ENCODE data around the gene TM9SF1.
A peak's percentile ranks its signal among the peaks of the same experiment; 100 is the strongest.

TM9SF1 gene

DNA sequence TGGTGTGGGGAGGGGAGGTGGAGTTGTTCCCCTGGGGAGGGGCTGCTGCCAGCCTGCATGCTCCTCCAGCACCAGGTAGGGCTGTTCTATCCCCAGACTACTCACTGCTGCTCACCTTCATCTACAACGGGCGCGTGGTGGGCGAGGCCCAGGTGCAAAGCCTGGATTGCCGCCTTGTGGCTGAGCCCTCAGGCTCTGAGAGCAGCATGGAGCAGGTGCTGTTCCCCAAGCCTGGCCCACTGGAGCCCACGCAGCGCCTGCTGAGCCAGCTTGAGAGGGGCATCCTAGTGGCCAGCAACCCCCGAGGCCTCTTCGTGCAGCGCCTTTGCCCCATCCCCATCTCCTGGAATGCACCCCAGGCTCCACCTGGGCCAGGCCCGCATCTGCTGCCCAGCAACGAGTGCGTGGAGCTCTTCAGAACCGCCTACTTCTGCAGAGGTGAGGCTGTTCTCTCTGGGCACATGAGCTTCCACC is 30.7 kb downstream of the TM9SF1 start:
- H3K4me3 ChIP-seq (ENCODE audit: low read depth, low read length) = no peak overlapping the region
- DNase-seq (ENCODE audit: low read depth) = no peak

GRCh38 chr14:24162093-24162492 is 33.1 kb downstream of the TM9SF1 start:
- DNase-seq (ENCODE audit: low read depth) = no peak
- H3K4me3 ChIP-seq (ENCODE audit: low read depth, low read length) = peak overlapping the region; percentile 67

GRCh38 chr14:24160850-24161804 is 34.1 kb downstream of the TM9SF1 start, which contains the start of gene IRF9:
TSS of gene IRF9 (plus strand) at chr14:24161265. CDS start at chr14:24162145, 880 bp downstream.
- peak; percentile 69 for DNase-seq (ENCODE audit: low read depth)
- H3K4me3 ChIP-seq (ENCODE audit: low read depth, low read length) = peak within 1 kb of the TSS; percentile 67

DNA sequence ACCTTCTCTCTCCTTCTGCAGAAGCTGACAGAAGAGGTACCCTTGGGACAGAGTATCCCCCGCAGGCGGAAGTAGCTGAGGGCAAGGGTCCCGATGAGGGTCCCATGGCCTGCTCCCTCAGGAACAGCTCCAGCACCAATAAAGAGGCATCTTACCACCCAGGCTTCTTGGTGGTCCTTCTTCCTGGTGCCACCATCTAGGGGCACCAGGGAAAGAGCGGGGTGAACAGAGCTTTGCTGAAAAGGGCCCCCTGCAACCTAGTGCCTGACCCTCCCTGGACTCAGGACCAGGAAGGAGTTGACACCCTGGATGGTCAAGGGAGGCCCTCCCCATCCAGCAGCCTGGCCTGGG is 34.8 kb downstream of the TM9SF1 start:
- no peak overlapping the region for H3K4me3 ChIP-seq (ENCODE audit: low read depth, low read length)
- DNase-seq (ENCODE audit: low read depth) = no peak

- DNase-seq (ENCODE audit: low read depth) = no peak
- no peak overlapping the region for H3K4me3 ChIP-seq (ENCODE audit: low read depth, low read length)
Measured at GRCh38 chr14:24159777-24160498, 35.3 kb downstream of the TM9SF1 start.

DNA sequence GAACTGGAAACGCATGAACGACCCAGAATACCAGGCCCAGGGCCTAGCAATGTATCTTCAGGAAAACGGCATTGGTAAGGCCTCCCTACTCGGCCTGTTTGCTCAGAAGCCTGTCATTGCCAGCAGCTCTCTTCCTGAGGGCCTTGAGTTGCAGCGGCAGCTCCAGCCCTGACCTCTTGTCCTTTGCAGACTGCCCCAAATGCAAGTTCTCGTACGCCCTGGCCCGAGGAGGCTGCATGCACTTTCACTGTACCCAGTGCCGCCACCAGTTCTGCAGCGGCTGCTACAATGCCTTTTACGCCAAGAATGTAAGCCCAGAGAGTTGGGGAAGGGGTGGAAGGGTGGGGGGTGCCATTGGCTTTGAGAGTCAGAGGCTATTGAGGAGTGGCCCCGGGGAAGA is 37.9 kb downstream of the TM9SF1 start:
- DNase-seq (ENCODE audit: low read depth) = no peak
- no peak overlapping the region for H3K4me3 ChIP-seq (ENCODE audit: low read depth, low read length)

DNA sequence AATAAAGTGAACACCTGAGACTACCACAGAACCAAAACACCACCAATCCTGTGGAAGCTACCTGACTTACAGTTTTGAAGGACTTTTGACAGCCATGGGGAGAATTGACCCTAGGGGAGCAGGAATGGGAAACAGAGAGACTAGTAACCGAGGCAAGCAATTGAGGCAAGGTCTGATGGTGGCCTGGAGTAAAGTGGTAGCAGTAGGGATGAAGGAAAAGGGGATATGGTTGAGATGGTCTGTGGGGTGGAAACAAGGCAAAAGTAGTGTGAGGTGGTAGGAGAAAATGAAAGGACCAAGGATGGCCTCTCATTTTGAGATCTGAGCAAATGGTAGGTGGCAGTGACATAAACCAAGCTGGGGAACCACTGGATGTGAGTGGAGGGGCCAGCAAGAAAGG is 38.4 kb downstream of the TM9SF1 start:
- no peak for DNase-seq (ENCODE audit: low read depth)
- no peak overlapping the region for H3K4me3 ChIP-seq (ENCODE audit: low read depth, low read length)

DNA sequence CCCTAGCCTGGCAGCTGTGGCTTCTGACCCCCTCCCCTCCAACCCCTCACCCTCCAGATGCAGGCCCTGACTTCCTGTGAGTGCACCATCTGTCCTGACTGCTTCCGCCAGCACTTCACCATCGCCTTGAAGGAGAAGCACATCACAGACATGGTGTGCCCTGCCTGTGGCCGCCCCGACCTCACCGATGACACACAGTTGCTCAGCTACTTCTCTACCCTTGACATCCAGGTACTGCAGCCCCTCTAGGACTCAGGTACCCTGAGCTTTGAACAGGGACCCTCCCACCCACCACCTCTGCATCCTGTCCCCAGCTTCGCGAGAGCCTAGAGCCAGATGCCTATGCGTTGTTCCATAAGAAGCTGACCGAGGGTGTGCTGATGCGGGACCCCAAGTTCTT is 40.1 kb downstream of the TM9SF1 start:
- DNase-seq (ENCODE audit: low read depth) = no peak
- no peak overlapping the region for H3K4me3 ChIP-seq (ENCODE audit: low read depth, low read length)

GRCh38 chr14:24151404-24152080 is 43.7 kb downstream of the TM9SF1 start:
- H3K4me3 ChIP-seq (ENCODE audit: low read depth, low read length) = no peak overlapping the region
- no peak for DNase-seq (ENCODE audit: low read depth)

- no peak overlapping the region for H3K4me3 ChIP-seq (ENCODE audit: low read depth, low read length)
- DNase-seq (ENCODE audit: low read depth) = no peak
Measured at GRCh38 chr14:24150993-24151392, 44.2 kb downstream of the TM9SF1 start.

- no peak for DNase-seq (ENCODE audit: low read depth)
- no peak overlapping the region for H3K4me3 ChIP-seq (ENCODE audit: low read depth, low read length)
Measured at GRCh38 chr14:24150567-24150966, 44.7 kb downstream of the TM9SF1 start.

- H3K4me3 ChIP-seq (ENCODE audit: low read depth, low read length) = no peak overlapping the region
- no peak for DNase-seq (ENCODE audit: low read depth)
Measured at GRCh38 chr14:24150061-24150460, 45.2 kb downstream of the TM9SF1 start.

DNA sequence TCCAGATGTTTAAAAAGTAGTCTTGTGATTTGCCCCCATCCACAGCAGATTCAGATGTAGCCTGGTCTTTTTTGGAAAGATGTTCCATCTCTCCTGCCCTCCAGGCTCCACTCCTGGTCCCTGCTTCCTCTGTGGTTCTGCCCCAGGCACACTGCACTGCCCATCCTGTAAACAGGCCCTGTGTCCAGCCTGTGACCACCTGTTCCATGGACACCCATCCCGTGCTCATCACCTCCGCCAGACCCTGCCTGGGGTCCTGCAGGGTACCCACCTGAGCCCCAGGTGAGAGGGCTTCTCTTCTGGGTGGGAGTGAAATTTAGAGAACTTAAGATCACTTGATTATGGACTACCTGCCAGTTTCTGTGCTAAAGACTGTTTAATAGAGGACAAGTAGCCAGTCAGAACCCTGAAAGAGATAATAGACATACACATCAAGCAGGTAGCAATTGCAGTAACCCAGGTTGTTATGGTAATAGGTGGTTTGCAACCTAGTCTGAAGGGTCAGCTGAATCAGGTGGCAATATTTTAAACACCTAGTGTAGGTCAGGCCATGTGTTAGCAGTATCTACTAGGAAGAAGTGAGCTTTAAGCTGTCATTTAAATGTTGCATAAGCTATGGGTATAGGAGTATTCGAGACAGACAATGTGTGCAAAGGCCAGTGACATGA is 45.8 kb downstream of the TM9SF1 start:
- no peak overlapping the region for H3K4me3 ChIP-seq (ENCODE audit: low read depth, low read length)
- DNase-seq (ENCODE audit: low read depth) = no peak

- DNase-seq (ENCODE audit: low read depth) = no peak
- peak overlapping the region; percentile 89 for H3K4me3 ChIP-seq (ENCODE audit: low read depth, low read length)
Measured at GRCh38 chr14:24147761-24148428, 47.3 kb downstream of the TM9SF1 start.

DNA sequence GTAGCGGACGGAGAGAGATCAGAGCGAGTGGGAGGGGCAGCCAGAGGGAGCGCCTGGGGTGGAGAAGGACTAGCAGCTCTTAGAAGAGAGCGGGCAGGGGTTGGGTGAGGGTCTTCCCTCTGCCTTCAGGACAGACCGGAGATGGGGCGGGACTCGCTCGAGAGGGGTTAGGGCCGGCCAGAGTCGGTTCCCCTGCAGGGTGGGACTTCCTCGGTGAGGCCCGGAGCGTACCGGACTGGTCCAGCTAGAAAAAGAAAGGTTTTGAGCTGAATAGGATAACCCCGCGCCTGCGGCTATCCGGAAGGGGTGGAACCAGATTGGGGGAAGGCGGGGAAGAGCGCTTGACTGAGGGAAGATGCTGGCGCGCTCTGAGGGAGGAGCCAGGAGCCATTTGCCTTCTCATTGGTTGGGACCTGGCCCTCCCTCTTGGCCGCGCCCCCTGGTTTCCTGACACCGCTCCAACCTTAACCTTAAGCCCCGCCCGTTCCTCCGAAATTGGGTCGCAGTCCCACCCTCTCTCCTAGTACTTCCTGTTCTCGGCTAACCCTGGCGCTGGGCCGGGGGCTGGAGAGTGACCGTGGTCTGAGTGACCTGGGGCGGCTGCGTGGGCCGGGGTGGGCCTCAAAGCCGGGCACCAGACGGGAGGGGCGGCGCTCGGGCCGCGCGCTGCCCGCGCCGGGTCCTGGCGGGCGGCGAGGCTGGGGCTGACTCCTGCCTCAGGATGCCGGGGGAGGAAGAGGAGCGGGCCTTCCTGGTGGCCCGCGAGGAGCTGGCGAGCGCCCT is 48.1 kb downstream of the TM9SF1 start, which contains the start of gene RNF31:
RNF31 (plus strand) TSS at position 521 of the 783 bp plus-strand sequence; CDS start at position 722, 201 bp downstream.
- peak; percentile 96 for DNase-seq (ENCODE audit: low read depth)
- H3K4me3 ChIP-seq (ENCODE audit: low read depth, low read length) = peak within 1 kb of the TSS; percentile 89

DNA sequence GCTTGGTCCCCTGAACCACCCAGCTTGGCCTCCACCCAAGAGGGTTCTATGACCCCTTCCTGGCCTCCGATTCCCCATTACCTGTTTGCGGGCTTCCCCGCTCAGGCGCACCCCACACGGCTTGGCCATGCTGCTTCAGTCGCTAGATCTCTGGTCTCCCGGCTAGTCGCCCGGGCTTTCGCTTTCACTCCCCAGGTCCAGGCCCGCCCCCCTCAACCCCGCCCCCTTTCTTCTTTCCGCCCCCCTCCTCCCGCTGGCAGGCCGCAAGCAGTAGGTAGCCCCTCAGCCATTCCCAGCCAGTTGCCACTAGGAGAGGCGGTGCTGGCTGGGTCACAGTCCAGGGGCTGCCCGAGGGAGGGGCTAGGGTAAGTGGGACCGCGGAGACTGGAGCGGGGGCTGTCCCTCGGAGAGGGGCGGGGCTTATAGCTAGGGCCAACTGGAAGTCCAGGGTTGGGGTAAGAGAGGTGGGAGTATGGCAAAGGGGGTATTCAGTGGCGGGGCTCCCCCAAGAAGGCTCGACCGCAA is 48.7 kb downstream of the TM9SF1 start, which contains the start of gene PSME2:
PSME2 (minus strand) TSS at position 158 of the 525 bp plus-strand sequence; CDS start at position 129, 29 bp downstream.
- peak within 1 kb of the TSS; percentile 89 for H3K4me3 ChIP-seq (ENCODE audit: low read depth, low read length)
- DNase-seq (ENCODE audit: low read depth) = peak; percentile 94

DNA sequence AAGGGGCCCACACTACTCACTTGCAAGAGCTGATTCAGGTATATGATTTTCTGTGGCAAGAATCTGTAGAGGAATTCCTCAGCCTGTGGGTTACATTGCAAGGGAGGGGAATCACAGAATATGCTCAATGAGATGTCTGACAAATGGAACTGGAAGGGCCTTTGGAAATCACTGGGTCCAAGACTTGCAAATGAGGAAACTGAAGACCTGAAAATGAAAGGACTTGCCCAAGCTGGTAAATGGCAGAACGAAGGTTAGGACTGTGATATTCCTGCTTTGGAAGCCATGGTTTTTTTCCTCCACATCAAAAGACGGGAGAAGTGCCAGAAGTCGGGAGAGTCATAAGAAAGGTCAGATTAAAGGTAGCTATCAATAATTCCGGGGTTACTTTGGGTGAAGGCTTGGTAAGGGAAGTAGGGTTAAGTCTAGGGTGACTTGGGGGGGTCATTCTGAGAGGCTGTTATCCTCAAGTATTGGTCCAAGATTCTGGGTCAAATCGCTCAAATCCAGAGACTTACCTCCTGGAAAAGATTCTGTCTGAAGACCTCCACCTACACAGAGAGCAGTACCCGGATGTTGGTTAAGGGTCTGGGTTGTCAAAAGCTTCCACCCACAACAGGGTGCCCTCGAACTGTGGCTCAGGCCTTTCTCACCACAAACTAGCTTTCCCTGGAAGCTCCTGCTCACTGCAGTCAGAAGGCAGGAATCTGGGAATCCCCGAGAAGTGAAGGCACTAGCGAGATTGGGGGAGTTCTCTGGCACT is 49.4 kb downstream of the TM9SF1 start:
- peak overlapping the region; percentile 89 for H3K4me3 ChIP-seq (ENCODE audit: low read depth, low read length)
- DNase-seq (ENCODE audit: low read depth) = no peak

Data from skeletal muscle cell (primary cell).